Hippocampal formation (tissue), 2 donors: ENCODE results near the gene C6orf89.
"Not testable (repeated sequence)": the region's sequence is repeated elsewhere in the genome, so short reads cannot be mapped to it uniquely, and the experiment has no call there.

ENCODE experiments used
- DNase-seq, 2 donors: peaks; one replicate each; lab custom pipeline; 2025; lab: John Stamatoyannopoulos, UW

The C6orf89 gene

DNA sequence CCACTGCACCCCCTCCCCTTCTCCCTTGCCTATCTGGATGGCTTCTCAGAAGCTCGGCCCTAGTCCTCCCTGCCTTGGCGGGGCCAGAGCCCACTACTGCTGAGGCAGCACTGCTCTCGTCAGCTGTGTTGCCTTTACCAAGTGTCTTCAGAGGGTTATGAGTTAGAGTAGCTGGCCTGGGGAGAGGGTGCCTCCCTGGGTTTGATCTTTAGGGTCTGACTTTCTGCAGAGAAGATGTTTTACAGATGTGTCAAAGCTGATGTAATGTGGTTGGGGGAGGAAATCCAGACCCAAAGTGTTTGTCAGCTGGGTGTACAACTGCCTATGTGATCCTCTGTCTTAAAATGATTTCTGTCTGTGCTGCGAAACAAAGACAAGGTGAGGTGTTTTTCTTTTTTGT is 38.4 kb downstream of the C6orf89 start:
- no peak for DNase-seq

DNA sequence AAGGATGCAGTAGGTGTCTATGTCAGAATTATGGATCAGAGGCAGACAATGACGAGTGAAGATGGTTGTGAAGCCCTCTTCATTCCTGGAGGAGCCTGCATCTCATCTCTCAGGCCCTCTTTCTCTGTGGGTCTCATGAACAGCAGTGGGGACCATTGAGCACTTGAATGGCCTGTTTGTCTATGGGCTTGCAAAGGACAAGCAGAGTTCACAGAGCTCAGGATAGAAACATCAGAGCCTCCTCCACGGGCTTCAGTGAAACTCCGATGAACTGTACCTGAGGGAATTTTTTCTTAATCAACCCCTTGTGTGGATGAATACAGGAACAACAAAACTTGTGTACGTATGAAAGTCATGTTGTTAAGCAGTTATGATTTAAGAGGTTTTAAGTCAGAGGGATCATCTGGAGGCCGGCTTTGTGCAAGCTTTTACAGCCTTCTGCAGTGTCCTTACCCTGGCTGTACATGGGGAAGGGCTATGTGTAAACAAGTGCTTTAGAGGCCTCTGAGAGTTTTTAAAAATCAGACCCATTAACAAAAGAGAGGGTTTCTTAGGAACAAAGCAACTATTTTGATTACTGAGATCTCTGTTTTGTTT is 39.1 kb downstream of the C6orf89 start:
- DNase-seq: no peak

- DNase-seq: no peak
Measured at GRCh38 chr6:36925809-36926208, 40.1 kb downstream of the C6orf89 start.

GRCh38 chr6:36926708-36927513 is 41.2 kb downstream of the C6orf89 start:
- no peak for DNase-seq

GRCh38 chr6:36927691-36928546 is 42.2 kb downstream of the C6orf89 start:
- DNase-seq: no peak

- no peak for DNase-seq
Measured at GRCh38 chr6:36928547-36928918, 42.8 kb downstream of the C6orf89 start.

GRCh38 chr6:36929152-36929551 is 43.4 kb downstream of the C6orf89 start:
- no peak for DNase-seq

DNA sequence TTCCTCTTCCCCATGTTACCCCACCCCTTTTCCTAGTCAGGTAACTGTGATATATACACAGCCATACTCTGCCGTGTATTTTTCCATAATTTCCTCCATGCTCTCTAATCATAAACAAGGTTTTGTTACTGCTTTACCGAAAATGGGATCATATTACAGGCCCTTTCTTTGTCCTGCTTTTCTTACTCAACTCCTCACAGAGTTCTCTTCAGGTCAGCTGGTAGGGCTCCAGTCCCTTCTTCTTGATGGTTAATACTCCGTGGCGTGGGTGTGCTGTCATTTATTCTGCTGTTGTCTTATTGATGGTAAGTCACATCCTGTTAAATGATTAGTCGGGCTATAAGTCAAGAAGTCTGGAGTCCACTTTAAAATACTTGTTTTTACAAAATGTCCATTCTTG is 43.9 kb downstream of the C6orf89 start:
- no peak for DNase-seq

DNA sequence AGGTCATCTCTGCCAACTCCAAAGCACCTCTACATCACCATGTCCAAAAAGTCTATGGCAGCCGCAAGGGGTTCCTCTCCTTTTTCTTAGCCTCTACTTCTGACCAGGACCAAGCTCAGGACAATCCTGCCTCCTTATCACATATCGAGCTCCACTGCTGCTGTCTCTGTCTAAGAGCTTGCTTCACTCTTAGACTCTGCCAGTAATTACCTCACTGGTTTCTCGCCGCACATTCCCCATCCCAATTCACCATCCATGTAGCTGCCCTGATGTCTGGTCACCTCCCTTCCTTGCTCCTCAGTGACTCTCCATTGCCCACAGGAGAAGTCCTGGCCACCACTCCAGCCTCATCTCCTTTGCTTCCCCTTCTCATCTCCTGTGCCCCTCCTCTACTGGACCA is 44.7 kb downstream of the C6orf89 start:
- no peak for DNase-seq

DNA sequence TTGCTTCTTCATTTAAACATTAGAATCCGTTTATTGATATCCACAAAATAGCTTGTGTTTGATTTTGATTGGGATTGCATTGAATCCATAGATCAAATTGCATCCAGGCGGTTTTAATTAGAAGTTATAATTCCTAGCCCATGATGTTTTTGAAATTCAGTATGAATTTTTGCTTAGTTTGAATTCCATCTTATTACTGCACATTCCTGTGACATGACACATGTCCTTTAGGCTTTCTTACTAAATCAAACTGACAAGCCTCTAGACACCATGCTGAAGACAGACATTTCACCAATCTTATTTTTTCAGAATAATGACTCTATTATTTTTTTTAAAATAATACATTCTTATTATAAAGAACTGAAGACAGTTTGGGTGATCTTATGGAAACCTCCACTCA is 47.4 kb downstream of the C6orf89 start:
- DNase-seq: no peak

DNA sequence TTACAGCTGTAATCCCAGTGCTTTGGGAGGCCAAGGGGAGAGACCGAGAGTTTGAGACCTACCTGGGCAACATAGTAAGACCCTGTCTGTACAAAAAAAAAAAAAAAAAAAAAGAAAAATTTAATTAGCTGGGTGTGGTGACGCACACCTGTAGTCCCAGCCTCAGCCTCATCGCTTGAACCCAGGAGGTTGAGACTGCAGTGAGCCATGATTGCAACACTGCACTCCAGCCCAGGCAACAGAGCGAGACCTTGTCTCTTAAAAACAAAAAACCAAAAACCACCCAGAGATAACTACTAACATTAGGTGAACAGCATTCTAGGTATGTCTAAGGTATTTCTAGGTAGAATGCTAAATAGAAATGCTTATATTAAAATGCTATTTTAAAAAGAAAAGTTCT is 47.8 kb downstream of the C6orf89 start:
- DNase-seq: no peak

- DNase-seq: no peak
Measured at GRCh38 chr6:36934901-36935300, 49.1 kb downstream of the C6orf89 start.

DNA sequence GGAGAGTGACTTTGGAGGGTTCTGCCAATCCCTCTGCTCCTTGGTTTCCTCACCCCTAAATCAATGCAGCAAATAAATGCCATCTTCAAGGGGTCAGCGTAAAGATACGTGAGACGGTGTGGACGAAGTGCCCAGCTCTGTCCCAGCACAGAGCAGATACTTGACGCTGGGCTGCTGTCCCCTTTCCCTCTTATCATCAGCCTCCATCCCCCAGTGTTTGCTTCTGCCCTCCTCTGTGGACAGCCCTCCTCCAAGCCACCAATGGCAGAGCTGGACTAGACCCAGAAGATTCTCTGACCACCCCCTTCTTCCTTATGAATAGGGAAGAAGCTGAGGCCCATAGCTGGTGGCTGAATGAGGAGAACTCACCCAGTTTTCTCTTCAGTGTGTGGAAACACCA is 51.1 kb downstream of the C6orf89 start:
- no peak for DNase-seq

DNA sequence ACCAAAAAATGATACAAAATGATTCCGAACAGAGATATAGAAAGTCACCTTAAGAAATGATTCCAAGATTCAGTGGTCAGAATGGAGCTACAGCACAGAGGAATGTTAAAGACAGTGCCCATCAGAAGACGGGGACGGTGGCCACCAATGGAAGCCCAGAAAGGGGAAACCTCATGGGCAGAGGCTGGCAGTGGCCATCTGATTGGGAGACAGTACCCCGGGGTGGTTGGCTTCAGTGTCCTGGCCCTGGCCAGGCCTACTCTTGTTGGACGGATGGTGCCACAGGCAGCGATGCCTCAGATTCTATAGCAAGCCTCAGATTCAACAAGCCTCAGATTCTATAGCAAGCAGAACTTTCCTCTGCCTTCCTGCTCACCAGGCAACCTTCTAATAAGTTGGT is 52.1 kb downstream of the C6orf89 start:
- DNase-seq: no peak

- no peak for DNase-seq
Measured at GRCh38 chr6:36938536-36938935, 52.8 kb downstream of the C6orf89 start.

- not testable (repeated sequence) for DNase-seq
Measured at GRCh38 chr6:36939005-36939404, 53.3 kb downstream of the C6orf89 start.

GRCh38 chr6:36940027-36940426 is 54.3 kb downstream of the C6orf89 start:
- DNase-seq: no peak

GRCh38 chr6:36941561-36941960 is 55.8 kb downstream of the C6orf89 start:
- not testable (repeated sequence) for DNase-seq

DNA sequence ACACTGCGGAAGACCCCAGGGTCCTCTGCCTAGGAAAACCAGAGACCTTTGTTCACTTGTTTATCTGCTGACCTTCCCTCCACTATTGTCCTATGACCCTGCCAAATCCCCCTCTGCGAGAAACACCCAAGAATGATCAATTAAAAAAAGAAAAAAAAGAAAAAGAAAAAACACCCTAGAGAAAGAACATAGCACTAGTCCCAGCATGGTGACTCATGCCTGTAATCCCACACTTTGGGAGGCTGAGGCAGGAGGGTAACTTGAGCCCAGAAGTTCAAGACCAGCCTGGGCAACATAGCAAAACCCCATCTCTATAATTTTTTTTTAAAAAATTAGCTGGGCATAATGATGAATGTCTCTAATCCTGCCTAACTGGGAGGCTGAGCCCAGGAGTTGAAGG is 56.6 kb downstream of the C6orf89 start:
- not testable (repeated sequence) for DNase-seq

DNA sequence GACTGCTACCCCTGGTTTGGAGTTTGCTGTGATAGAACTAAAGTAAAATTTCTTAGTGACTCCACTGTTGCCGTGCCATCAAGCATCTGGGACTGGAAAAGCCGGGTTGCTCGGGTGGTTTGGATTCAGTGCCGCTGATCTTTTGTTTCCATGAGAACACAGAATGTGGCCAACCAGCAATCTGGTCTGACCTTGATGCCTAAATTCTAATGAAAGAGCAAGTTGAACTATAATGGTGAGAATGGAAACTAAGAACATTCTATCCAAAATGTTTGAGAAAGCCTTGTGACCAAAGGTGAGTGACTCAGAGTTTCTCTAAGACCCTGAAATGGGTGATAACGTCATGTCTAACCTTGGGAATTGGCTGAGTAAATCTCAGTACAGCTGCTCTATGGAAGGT is 58.9 kb downstream of the C6orf89 start:
- DNase-seq: no peak

DNA sequence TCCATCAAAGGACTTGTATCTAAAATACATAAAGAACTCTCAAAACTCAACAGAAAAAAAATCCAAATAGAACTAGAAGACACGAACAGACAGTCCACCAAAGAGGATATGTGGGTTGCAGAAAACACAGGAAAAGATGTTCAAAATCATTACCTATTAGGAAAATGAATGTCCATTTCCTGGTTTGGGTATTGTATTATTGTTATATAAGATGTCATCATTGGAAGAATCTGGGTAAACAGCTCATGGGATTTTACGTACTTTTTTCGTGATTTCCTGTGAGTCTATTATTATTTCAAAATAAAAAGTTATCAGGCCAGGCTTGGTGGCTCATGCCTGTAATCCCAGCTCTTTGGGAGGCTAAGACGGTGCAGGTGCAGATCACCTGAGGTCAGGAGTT is 59.5 kb downstream of the C6orf89 start:
- DNase-seq: no peak

- no peak for DNase-seq
Measured at GRCh38 chr6:36946526-36946925, 60.8 kb downstream of the C6orf89 start.
